Karpas-422 (cell line): ENCODE data around the gene SEMA3C. TPM values are rescaled to one million over a fixed set of nuclear protein-coding genes. Genes with fewer than 3 reads are reported as not detected.

ENCODE experiments used
- DNase-seq: peaks from one replicate; pipeline ENCODE4 v3.0.0-alpha.2; 2015
- H2AFZ ChIP-seq: fragments of 200-600 bp; sonication (generic); 2 replicates; pipeline ENCODE4 v1.6.1; 2014; ENCODE audit warnings: antibody characterized with exemption, low read length, mixed read lengths
- H3K27ac ChIP-seq: fragments of 200-600 bp; sonication (generic); 2 replicates; pipeline ENCODE4 v1.5.1; 2014; ENCODE audit warnings: mild to moderate bottlenecking, low read length, moderate library complexity
- H3K27me3 ChIP-seq: fragments of 200-600 bp; sonication (generic); 2 replicates; pipeline ENCODE4 v1.6.1; 2014; ENCODE audit warnings: low read length, mixed read lengths
- H3K36me3 ChIP-seq: fragments of 200-600 bp; sonication (generic); 2 replicates; pipeline ENCODE4 v1.6.1; 2014; ENCODE audit warnings: low read length, mixed read lengths; ENCODE audit not compliant: insufficient read depth
- H3K4me1 ChIP-seq: fragments of 200-600 bp; sonication (generic); 2 replicates; pipeline ENCODE4 v1.6.1; 2014; ENCODE audit warnings: mild to moderate bottlenecking, low read length, mixed read lengths
- H3K4me2 ChIP-seq: fragments of 200-600 bp; sonication (generic); 2 replicates; pipeline ENCODE4 v1.6.1; 2014; ENCODE audit warnings: low read length, low read depth, mild to moderate bottlenecking; ENCODE audit not compliant: poor library complexity, severe bottlenecking
- H3K4me3 ChIP-seq: fragments of 200-600 bp; sonication (generic); 2 replicates; pipeline ENCODE4 v1.5.1; 2014; ENCODE audit warnings: mild to moderate bottlenecking, antibody characterized with exemption, low read length, mixed read lengths
- H3K79me2 ChIP-seq: fragments of 200-600 bp; sonication (generic); 2 replicates; pipeline ENCODE4 v1.6.1; 2014; ENCODE audit warnings: mild to moderate bottlenecking, low read length, mixed read lengths
- H3K9ac ChIP-seq: fragments of 200-600 bp; sonication (generic); 2 replicates; pipeline ENCODE4 v1.6.0; 2014; ENCODE audit warnings: low read length
- H3K9me2 ChIP-seq: fragments of 200-600 bp; sonication (generic), shearing (Covaris generic); replicated peaks from 2 replicates; pipeline ENCODE4 v1.6.0; 2014; ENCODE audit warnings: mild to moderate bottlenecking, low read length, moderate library complexity; ENCODE audit not compliant: insufficient read depth
- H3K9me3 ChIP-seq: fragments of 300-700, 200-600 bp; sonication (generic); 2 replicates; pipeline ENCODE4 v1.6.1; 2014; ENCODE audit warnings: low read length, mixed read lengths
- H4K20me1 ChIP-seq: fragments of 200-600 bp; sonication (generic); 2 replicates; pipeline ENCODE4 v1.6.1; 2014; ENCODE audit warnings: mild to moderate bottlenecking, antibody characterized with exemption, low read length, low read depth; ENCODE audit not compliant: insufficient read depth
- total RNA-seq: library from RNA; depleted of rRNA; stranded (reverse); fragments of >200 nt; shearing (Covaris generic); gene quantifications from 2 replicates; pipeline ENCODE4 v1.2.3, GENCODE V29; 2014; ENCODE audit warnings: low replicate concordance

The SEMA3C gene
- total RNA-seq, 1 experiment from 2014 or later: not detected

GRCh38 chr7:80824253-80824652 is 94.6 kb downstream of the SEMA3C start:
- Histone ChIP-seq H3K27ac (no peak overlapping the region), H4K20me1 (no peaks in the 10 kb centered on the region), H3K9me3 (peaks cover 16% of the 10 kb centered on the region), H3K9me2 (no peaks in the 10 kb centered on the region), H3K4me3 (no peak overlapping the region), H3K36me3 (no peaks in the 10 kb centered on the region), H3K27me3 (no peaks in the 10 kb centered on the region), H3K4me2 (no peak overlapping the region), H3K4me1 (no peaks in the 10 kb centered on the region), H3K79me2 (no peaks in the 10 kb centered on the region), H2AFZ (no peak overlapping the region), H3K9ac (no peak overlapping the region)
- no peak for DNase-seq

- Histone ChIP-seq H4K20me1 (no peaks in the 10 kb centered on the region), H3K9me2 (no peaks in the 10 kb centered on the region), H3K36me3 (no peaks in the 10 kb centered on the region), H3K9ac (no peak overlapping the region), H3K9me3 (peaks cover 16% of the 10 kb centered on the region), H3K4me1 (no peaks in the 10 kb centered on the region), H3K27ac (no peak overlapping the region), H3K27me3 (no peaks in the 10 kb centered on the region), H3K79me2 (no peaks in the 10 kb centered on the region), H3K4me2 (no peak overlapping the region), H3K4me3 (no peak overlapping the region), H2AFZ (no peak overlapping the region)
- no peak for DNase-seq
These were observed 95.8 kb downstream of the SEMA3C start for GRCh38 chr7:80823057-80823456.

- H3K4me3 ChIP-seq: no peak overlapping the region
These were observed 97.0 kb downstream of the SEMA3C start for GRCh38 chr7:80821771-80822319.

GRCh38 chr7:80819503-80819902 is 99.3 kb downstream of the SEMA3C start:
- Histone ChIP-seq H3K27me3 (no peaks in the 10 kb centered on the region), H3K36me3 (no peaks in the 10 kb centered on the region), H3K9me3 (peaks cover 14% of the 10 kb centered on the region), H3K4me1 (no peaks in the 10 kb centered on the region), H3K4me3 (no peak overlapping the region), H3K9ac (no peak overlapping the region), H2AFZ (no peak overlapping the region), H3K4me2 (no peak overlapping the region), H3K27ac (no peak overlapping the region), H3K9me2 (no peaks in the 10 kb centered on the region), H3K79me2 (no peaks in the 10 kb centered on the region), H4K20me1 (no peaks in the 10 kb centered on the region)
- no peak for DNase-seq

More at GRCh38 chr7:80821771-80822319, 97.0 kb downstream of the SEMA3C start:
- Histone ChIP-seq H4K20me1 (no peaks in the 10 kb centered on the region), H2AFZ (no peak overlapping the region), H3K9ac (no peak overlapping the region), H3K4me1 (no peaks in the 10 kb centered on the region), H3K9me3 (peaks cover 14% of the 10 kb centered on the region), H3K79me2 (no peaks in the 10 kb centered on the region), H3K4me2 (no peak overlapping the region), H3K9me2 (no peaks in the 10 kb centered on the region), H3K36me3 (no peaks in the 10 kb centered on the region), H3K27me3 (no peaks in the 10 kb centered on the region), H3K27ac (no peak overlapping the region)
- DNase-seq: no peak

- Histone ChIP-seq H3K27me3 (no peaks in the 10 kb centered on the region), H3K9me3 (peaks cover 14% of the 10 kb centered on the region), H3K9ac (no peak overlapping the region), H3K4me3 (no peak overlapping the region), H3K27ac (no peak overlapping the region), H3K4me1 (no peaks in the 10 kb centered on the region), H3K36me3 (no peaks in the 10 kb centered on the region), H3K4me2 (no peak overlapping the region), H3K79me2 (no peaks in the 10 kb centered on the region), H2AFZ (no peak overlapping the region), H3K9me2 (no peaks in the 10 kb centered on the region), H4K20me1 (no peaks in the 10 kb centered on the region)
- no peak for DNase-seq
These were observed 100.7 kb downstream of the SEMA3C start for GRCh38 chr7:80818181-80818580.

- H3K27ac ChIP-seq: no peak overlapping the region
- H3K9me3 ChIP-seq: peaks cover 12% of the 10 kb centered on the region
- H4K20me1 ChIP-seq: no peaks in the 10 kb centered on the region
- no peaks in the 10 kb centered on the region for H3K4me1 ChIP-seq
- H3K9ac ChIP-seq: no peak overlapping the region
- no peak overlapping the region for H3K4me3 ChIP-seq
- no peaks in the 10 kb centered on the region for H3K36me3 ChIP-seq
- H3K4me2 ChIP-seq: no peak overlapping the region
- no peaks in the 10 kb centered on the region for H3K27me3 ChIP-seq
- DNase-seq: no peak
- no peaks in the 10 kb centered on the region for H3K9me2 ChIP-seq
- H3K79me2 ChIP-seq: no peaks in the 10 kb centered on the region
- no peak overlapping the region for H2AFZ ChIP-seq
These were observed 102.0 kb downstream of the SEMA3C start for GRCh38 chr7:80816806-80817205.

- peaks cover 10% of the 10 kb centered on the region; the same call in 1 of the 2 replicates for H3K9me3 ChIP-seq
- H3K27me3 ChIP-seq: no peaks in the 10 kb centered on the region
These were observed 103.1 kb downstream of the SEMA3C start for GRCh38 chr7:80815733-80816132.

GRCh38 chr7:80809545-80809944 is 109.3 kb downstream of the SEMA3C start:
- Histone ChIP-seq H3K4me1 (no peaks in the 10 kb centered on the region), H3K9me2 (no peaks in the 10 kb centered on the region), H3K4me3 (no peak overlapping the region), H3K79me2 (no peaks in the 10 kb centered on the region), H3K4me2 (no peak overlapping the region), H3K9ac (no peak overlapping the region), H3K9me3 (peaks cover 24% of the 10 kb centered on the region), H2AFZ (no peak overlapping the region), H3K27me3 (no peaks in the 10 kb centered on the region), H3K36me3 (no peaks in the 10 kb centered on the region), H4K20me1 (no peaks in the 10 kb centered on the region), H3K27ac (no peak overlapping the region)
- no peak for DNase-seq

More at GRCh38 chr7:80815733-80816132, 103.1 kb downstream of the SEMA3C start:
- Histone ChIP-seq H3K4me3 (no peak overlapping the region), H3K9ac (no peak overlapping the region), H3K27ac (no peak overlapping the region), H3K4me2 (no peak overlapping the region), H2AFZ (no peak overlapping the region), H3K79me2 (no peaks in the 10 kb centered on the region), H3K4me1 (no peaks in the 10 kb centered on the region), H4K20me1 (no peaks in the 10 kb centered on the region), H3K9me2 (no peaks in the 10 kb centered on the region), H3K36me3 (no peaks in the 10 kb centered on the region)
- no peak for DNase-seq
